GM12892 (cell line): Measurements from ENCODE around the gene MRPL43.

Experiments
- POLR2A ChIP-seq: IDR thresholded peaks from 2 replicates; pipeline ENCODE4 v1.6.1; 2011; ENCODE audit warnings: low read depth, low read length, control low read depth
- TAF1 ChIP-seq: IDR thresholded peaks from 2 replicates; pipeline ENCODE4 v1.6.1; 2011; ENCODE audit warnings: low read depth, mild to moderate bottlenecking, control low read depth, low read length, borderline replicate concordance

DNA sequence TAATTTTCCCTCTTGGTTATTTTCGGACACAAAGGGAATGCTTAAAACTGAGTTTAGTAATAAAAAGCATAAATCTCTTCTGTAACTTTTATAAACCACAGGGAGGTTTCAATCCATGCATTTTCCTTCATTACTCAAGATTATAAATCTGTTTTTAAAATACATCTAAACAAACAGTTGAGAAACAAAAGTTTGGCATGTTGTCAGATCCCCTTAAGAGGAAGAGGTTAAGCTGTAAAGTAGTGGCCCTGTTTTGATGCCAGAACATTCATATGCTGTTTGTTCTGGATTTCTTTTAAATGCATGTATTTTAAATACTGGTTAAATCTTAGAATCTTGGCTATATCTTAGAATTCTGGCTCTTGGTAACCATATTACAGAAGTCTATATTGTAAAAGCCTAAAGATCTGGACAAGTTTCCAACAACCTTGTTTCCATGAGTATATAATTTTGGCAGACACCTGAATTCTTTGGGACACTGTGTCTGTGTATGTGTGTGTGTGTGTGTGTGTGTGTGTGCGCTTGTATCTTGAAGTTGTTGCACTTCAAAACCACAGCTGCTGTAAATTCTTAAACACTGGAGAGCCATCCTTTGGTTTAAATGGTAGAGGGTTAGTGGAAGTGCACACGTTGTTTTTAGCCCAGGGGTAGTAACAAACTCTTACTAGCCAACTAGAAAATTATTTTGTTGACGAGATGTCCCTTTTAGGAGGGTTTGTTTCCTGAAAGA lies 24.8 kb downstream of the MRPL43 start:
- TF ChIP-seq POLR2A (no peak), TAF1 (no peak)
